Measurements from ENCODE around the gene CNTNAP5. TPM values are rescaled to one million over a fixed set of nuclear protein-coding genes. Genes with fewer than 3 reads are reported as not detected.

The CNTNAP5 gene
- total and polyA plus RNA-seq, 4 donors = not detected

- TF ChIP-seq CTCF (IDR thresholded peaks at IDR 0.05; ENCODE audit: low read depth, low read length, missing input control) (no peak), YY1 (IDR thresholded peaks at IDR 0.05) (no peak)
These were observed 289.0 kb downstream of the CNTNAP5 start (continued) for GRCh38 chr2:124314084-124314483.

- Histone ChIP-seq H3K27ac (ENCODE audit: low read depth in 1 of 2, low read length in 2 of 2) (no peak overlapping the region), H3K27me3 (ENCODE audit: control insufficient read depth in 4 of 4, insufficient read depth in 4 of 4, low read length in 3 of 4) (no peaks in the 10 kb centered on the region), H3K4me3 (ENCODE audit: low read depth in 1 of 3, low read length in 3 of 3) (no peak overlapping the region), H3K36me3 (ENCODE audit: control insufficient read depth in 4 of 4, insufficient read depth in 3 of 4, low read depth in 1 of 4, low read length in 3 of 4) (no peaks in the 10 kb centered on the region), H3K4me1 (ENCODE audit: control insufficient read depth in 4 of 4, insufficient read depth in 4 of 4, low read length in 3 of 4) (no peaks in the 10 kb centered on the region), H3K9ac (ENCODE audit: low read depth in 1 of 2, low read length in 2 of 2) (no peak overlapping the region), H3K9me3 (ENCODE audit: control insufficient read depth in 4 of 4, low read length in 3 of 4) (no peaks in the 10 kb centered on the region)
- no peak for DNase-seq (ENCODE audit: low spot score)
- TF ChIP-seq HNF4G (IDR thresholded peaks at IDR 0.05) = no peak
- no peak for TF ChIP-seq TAF1 (conservative IDR thresholded peaks at IDR 0.05)
- TF ChIP-seq GABPA (IDR thresholded peaks at IDR 0.05 in 1 of 2, conservative IDR thresholded peaks at IDR 0.05 in 1 of 2) = no peak
- no peak for TF ChIP-seq ATF3 (IDR thresholded peaks at IDR 0.05)
- no peak for TF ChIP-seq REST (IDR thresholded peaks at IDR 0.05)
- no peak for TF ChIP-seq YY1 (IDR thresholded peaks at IDR 0.05)
- TF ChIP-seq, protein P1, sequence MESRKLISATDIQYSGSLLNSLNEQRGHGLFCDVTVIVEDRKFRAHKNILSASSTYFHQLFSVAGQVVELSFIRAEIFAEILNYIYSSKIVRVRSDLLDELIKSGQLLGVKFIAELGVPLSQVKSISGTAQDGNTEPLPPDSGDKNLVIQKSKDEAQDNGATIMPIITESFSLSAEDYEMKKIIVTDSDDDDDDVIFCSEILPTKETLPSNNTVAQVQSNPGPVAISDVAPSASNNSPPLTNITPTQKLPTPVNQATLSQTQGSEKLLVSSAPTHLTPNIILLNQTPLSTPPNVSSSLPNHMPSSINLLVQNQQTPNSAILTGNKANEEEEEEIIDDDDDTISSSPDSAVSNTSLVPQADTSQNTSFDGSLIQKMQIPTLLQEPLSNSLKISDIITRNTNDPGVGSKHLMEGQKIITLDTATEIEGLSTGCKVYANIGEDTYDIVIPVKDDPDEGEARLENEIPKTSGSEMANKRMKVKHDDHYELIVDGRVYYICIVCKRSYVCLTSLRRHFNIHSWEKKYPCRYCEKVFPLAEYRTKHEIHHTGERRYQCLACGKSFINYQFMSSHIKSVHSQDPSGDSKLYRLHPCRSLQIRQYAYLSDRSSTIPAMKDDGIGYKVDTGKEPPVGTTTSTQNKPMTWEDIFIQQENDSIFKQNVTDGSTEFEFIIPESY (IDR thresholded peaks at IDR 0.05) = no peak
- no peak for TF ChIP-seq FOXA1 (IDR thresholded peaks at IDR 0.05)
- TF ChIP-seq SP1 (IDR thresholded peaks at IDR 0.05) = no peak
- no peak for TF ChIP-seq FOXA2 (IDR thresholded peaks at IDR 0.05)
- no peak for TF ChIP-seq RAD21 (IDR thresholded peaks at IDR 0.05)
- TF ChIP-seq JUND (IDR thresholded peaks at IDR 0.05) = no peak
- WGBS = 74% methylated on average over 6 of the region's 6 CpGs
These were observed 290.3 kb downstream of the CNTNAP5 start for GRCh38 chr2:124315221-124315880.

GRCh38 chr2:124316133-124316532, 291.0 kb downstream of the CNTNAP5 start:
- H3K36me3 ChIP-seq (ENCODE audit: control insufficient read depth in 4 of 4, insufficient read depth in 3 of 4, low read depth in 1 of 4, low read length in 3 of 4) = no peaks in the 10 kb centered on the region
- TF ChIP-seq MAX (IDR thresholded peaks at IDR 0.05) = no peak
- WGBS = 82% methylated on average over 3 of the region's 3 CpGs
- H3K9ac ChIP-seq (ENCODE audit: low read depth in 1 of 2, low read length in 2 of 2) = no peak overlapping the region
- no peaks in the 10 kb centered on the region for H3K27me3 ChIP-seq (ENCODE audit: control insufficient read depth in 4 of 4, insufficient read depth in 4 of 4, low read length in 3 of 4)
- no peaks in the 10 kb centered on the region for H3K9me3 ChIP-seq (ENCODE audit: control insufficient read depth in 4 of 4, low read length in 3 of 4)
- H3K27ac ChIP-seq (ENCODE audit: low read depth in 1 of 2, low read length in 2 of 2) = no peak overlapping the region
- no peaks in the 10 kb centered on the region for H3K4me1 ChIP-seq (ENCODE audit: control insufficient read depth in 4 of 4, insufficient read depth in 4 of 4, low read length in 3 of 4)
- DNase-seq (ENCODE audit: low spot score) = no peak
- no peak overlapping the region for H3K4me3 ChIP-seq (ENCODE audit: low read depth in 1 of 3, low read length in 3 of 3)
